KG1 (cell line): ENCODE results near the gene GPI.

Experiments used
- DNase-seq: peaks from one replicate; lab custom pipeline; 2025; lab: John Stamatoyannopoulos, UW

Gene GPI

DNA sequence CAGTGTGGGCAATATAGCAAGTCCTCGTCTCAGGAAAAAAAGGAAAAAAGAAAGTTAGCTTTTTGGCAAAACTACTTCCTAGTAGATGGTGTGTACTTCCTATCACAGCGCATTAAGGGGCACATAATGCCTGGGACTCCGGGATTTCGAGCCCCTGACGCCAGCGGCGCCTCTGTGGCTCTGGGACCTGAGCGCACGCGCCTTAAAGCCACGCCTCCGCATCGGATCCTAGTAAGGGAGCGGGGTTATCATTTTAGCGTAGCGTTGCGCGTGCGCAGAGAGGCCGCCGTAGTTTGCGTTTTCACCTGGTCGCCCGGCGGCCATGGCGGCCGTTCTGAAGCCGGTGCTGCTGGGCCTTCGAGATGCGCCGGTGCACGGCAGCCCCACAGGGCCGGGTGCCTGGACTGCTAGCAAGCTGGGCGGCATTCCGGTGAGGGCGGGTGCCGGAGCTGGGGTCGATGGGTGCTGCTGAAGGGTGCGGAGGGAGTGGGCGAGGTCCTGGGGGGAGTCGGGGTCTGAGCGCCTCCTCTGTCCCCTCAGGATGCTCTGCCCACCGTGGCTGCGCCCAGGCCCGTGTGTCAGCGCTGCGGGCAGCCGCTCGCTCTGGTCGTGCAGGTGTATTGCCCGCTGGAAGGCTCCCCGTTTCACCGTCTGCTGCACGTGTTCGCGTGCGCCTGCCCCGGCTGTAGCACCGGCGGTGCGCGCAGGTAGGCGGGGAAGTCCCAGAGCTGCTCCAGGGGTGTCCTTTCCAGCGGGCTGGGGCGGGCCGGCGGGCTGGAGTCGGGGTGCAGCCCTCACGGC is 39.3 kb downstream of the GPI start, which contains the start of gene PDCD2L:
Gene PDCD2L (plus strand): TSS at position 291 of the 801 bp plus-strand sequence. CDS start 32 bp downstream, at position 323.
- peak; percentile 47 for DNase-seq

GRCh38 chr19:34405892-34406660 is 41.1 kb downstream of the GPI start:
- no peak for DNase-seq

DNA sequence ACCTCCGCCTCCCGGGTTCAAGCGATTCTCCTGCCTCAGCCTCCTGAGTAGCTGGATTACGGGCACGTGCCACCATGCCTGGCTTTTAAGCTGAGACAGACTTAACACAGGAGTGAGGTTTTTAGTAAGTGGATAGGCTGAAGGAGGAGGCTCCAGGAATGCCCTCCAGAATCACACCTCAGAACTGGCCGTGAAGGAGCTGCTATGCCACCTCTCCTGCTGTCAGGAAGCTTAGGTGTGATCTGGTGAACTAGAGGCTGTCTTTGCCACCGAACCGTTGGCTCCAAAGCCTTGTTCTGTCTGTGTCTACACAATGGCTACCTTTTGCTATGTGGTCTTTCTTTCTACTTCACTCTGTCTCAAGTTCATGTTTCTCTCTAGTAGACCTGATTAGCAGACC is 43.4 kb downstream of the GPI start:
- DNase-seq, result no peak

DNA sequence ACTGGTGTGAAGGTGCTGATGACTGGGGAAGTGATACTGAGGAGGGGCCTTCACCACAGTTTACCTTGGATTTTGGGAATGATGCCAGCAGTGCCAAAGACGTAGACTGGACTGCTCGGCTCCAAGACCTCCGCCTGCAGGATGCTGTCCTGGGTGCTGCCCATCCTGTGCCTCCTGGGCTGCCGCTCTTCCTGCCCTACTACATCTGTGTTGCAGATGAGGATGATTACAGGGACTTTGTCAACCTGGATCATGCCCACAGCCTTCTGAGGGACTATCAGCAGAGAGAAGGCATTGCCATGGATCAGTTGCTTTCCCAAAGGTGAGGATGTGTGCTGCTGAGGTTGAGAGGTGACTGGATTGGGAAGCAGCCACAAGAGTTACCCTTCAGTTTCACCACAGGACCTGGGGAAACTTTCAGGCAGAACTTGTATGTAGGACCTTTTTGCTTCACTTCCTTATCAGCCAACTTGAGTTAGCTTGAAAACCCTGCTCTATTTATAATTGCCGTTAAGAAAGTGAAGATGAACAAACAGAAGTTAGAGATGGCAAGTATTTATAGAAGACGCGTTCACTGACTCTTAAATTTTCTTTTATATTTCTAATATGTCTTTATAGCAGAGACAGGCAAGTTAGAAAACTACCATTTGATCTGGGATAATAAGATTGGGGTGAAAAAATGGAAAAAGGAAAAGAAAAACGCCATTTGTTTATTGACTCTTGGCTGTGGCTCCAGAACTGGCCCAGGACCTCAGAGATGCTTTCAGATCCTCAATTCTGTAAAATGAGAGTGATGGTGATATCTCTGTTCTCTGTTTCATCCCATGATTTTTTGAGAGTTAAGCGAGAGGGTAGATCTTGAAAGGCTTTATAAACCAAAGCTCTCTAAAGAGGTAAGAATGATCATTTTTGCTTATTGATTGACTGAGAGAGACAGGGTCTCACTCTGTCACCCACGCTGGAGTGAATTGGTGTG is 44.5 kb downstream of the GPI start:
- no peak for DNase-seq

GRCh38 chr19:34411216-34411615 is 46.2 kb downstream of the GPI start:
- DNase-seq, result no peak

GRCh38 chr19:34416021-34416545 is 51.1 kb downstream of the GPI start:
- DNase-seq, result no peak

DNA sequence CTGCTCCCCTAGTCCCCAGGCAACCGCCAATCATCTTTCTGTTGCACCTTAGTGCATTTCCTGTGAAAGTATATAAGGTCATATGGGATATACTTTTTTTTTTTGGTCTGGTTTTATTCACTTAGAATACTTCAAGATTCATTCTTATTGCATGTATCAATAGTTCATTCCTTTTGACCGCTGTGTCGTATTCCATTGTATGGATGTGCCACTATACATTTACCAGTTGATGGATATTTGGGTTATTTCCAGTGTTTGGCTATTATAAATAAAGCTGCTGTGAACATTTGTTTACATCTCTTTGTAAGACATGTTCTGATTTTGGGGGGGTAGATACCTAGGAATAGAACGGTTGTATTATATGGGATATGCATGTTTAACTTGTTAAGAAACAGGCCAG is 53.3 kb downstream of the GPI start:
- DNase-seq, result no peak

- no peak for DNase-seq
Measured at GRCh38 chr19:34426096-34426661, 61.2 kb downstream of the GPI start.

- peak; percentile 9 for DNase-seq
Measured at GRCh38 chr19:34428549-34429285, 63.7 kb downstream of the GPI start.

DNA sequence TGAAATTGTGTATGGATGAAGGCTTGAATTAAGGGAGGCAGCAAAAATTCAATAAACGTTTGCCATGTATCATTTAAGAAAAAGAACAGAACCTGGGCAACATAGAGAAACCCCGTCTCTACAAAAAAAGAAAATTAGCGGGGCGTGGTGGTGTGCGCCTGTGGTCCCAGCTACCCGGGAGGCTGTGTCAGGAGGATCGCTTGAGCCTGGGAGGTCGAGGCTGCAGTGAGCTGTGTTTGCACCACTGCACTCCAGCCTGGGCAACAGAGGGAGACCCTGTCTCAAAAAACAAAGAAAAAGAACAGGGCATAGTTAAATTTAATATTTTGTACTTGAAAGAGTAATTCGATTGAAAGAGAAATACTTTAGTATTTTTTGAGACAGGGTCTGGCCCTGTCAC is 64.6 kb downstream of the GPI start:
- no peak for DNase-seq

GRCh38 chr19:34430738-34431625 is 66.0 kb downstream of the GPI start:
- DNase-seq, result peak; percentile 3

DNA sequence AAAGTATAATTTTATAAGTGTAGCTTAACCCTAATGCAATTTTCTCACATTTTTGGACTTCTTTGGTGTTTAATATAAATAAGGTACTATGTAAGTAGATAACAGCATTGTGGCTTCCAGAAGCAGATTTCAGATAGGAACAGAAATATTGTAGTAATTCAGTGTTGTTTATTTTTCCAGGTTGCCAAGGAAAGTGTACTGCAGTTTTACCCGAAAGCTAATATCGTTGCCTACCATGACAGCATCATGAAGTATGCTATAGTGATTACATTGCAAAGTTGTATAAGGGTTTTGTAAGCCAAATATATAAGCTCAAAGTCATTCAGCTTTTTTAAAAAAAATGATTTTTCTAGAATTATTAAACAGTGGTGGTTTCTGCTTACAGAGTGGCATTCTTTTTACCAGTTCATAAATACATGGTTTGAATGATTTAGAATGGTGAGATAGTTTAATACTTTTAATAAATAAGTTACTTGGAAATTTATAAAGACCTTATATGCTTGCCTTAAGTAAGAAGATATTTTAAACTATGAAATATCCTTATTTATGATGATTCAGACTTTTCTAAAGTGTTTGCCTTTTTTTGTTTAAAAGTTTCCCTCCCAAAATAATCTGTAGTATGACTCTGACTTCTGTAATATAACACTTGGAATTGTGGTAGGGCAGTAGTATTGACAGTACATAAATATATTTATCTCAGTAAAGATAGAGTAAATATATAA is 66.8 kb downstream of the GPI start:
- DNase-seq, result no peak

- no peak for DNase-seq
Measured at GRCh38 chr19:34432797-34433196, 67.8 kb downstream of the GPI start.

GRCh38 chr19:34436716-34437115 is 71.7 kb downstream of the GPI start:
- no peak for DNase-seq

DNA sequence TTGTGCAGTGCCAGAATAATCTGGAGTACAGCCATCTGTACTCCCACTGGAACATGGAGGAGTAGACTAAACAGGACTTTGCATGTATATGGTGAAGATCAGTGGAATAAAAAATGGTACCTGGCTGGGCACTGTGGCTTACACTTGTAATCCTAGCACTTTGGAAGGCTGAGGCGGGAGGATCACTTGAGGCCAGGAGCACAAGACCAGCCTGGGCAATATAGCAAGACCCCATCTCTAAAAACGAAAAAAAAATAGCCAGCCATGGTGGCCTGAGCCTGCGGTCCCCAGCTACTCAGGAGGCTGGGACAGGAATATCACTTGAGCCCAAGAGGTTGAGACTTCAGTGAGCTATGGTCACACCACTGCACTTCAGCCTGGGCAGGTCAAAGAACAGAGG is 83.2 kb downstream of the GPI start:
- no peak for DNase-seq
